ENCODE measurements around the gene EEF1AKMT1. TPM values are rescaled to one million over a fixed set of nuclear protein-coding genes. Genes with fewer than 3 reads are reported as not detected.

The EEF1AKMT1 gene
- total and polyA plus RNA-seq, 2 experiments from 2014 or later = 3.2 to 7.6 TPM

- Histone ChIP-seq H3K9me2 (ENCODE audit: insufficient read depth) (no peaks in the 10 kb centered on the region), H3K36me3 (ENCODE audit: insufficient read depth) (no peaks in the 10 kb centered on the region), H4K20me1 (replicated peaks; ENCODE audit: insufficient read depth) (no peaks in the 10 kb centered on the region), H3K4me2 (peak overlapping the region; percentile 91), H3K79me2 (replicated peaks; ENCODE audit: insufficient read depth) (no peaks in the 10 kb centered on the region), H3K27ac (ENCODE audit: low read depth) (no peak overlapping the region), H3F3A (replicated peaks; ENCODE audit: low read depth) (0 out of 2 replicates have a peak, but pooled peaks cover 6% of the 10 kb centered on the region), H3K4me3 (peak overlapping the region; percentile 76), H2AFZ (peak overlapping the region; percentile 99), H3K4me1 (ENCODE audit: insufficient read depth) (no peaks in the 10 kb centered on the region), H3K27me3 (ENCODE audit: insufficient read depth) (peaks cover 32% of the 10 kb centered on the region)
- peak; percentile 10 for ATAC-seq
- Mint-ChIP-seq H3K9me3 (no peaks in the 10 kb centered on the region), H3K4me3 (peak overlapping the region; percentile 71), H3K4me1 (peaks cover 8% of the 10 kb centered on the region), H3K27ac (no peak overlapping the region), H3K27me3 (ENCODE audit: insufficient read depth, low read depth, poor library complexity) (peaks cover 10% of the 10 kb centered on the region), H3K36me3 (ENCODE audit: low read depth) (no peaks in the 10 kb centered on the region)
- TF ChIP-seq ZNF114 (CRISPR knock-in tag; IDR thresholded peaks at IDR 0.05) (no peak), NANOG (IDR thresholded peaks at IDR 0.05; ENCODE audit: borderline replicate concordance) (no peak), JUNB (IDR thresholded peaks at IDR 0.05; ENCODE audit: unreplicated experiment) (no peak), EZH2phosphoT487 (IDR thresholded peaks at IDR 0.05; ENCODE audit: unreplicated experiment) (no peak), ETS1 (IDR thresholded peaks at IDR 0.05) (no peak)
- no peak for DNase-seq (ENCODE audit: low spot score)
Measured at GRCh38 chr13:20721058-20721453, 52.7 kb downstream of the EEF1AKMT1 start.

GRCh38 chr13:20720499-20720898 lies 53.3 kb downstream of the EEF1AKMT1 start:
- Histone ChIP-seq H3K4me3 (no peak overlapping the region), H3K4me1 (ENCODE audit: insufficient read depth) (no peaks in the 10 kb centered on the region), H3K36me3 (ENCODE audit: insufficient read depth) (no peaks in the 10 kb centered on the region), H3K27me3 (ENCODE audit: insufficient read depth) (peaks cover 32% of the 10 kb centered on the region), H4K20me1 (replicated peaks; ENCODE audit: insufficient read depth) (no peaks in the 10 kb centered on the region), H3K9me2 (ENCODE audit: insufficient read depth) (no peaks in the 10 kb centered on the region), H3K27ac (ENCODE audit: low read depth) (no peak overlapping the region), H3K4me2 (no peak overlapping the region), H3K79me2 (replicated peaks; ENCODE audit: insufficient read depth) (no peaks in the 10 kb centered on the region), H2AFZ (no peak overlapping the region), H3F3A (replicated peaks; ENCODE audit: low read depth) (0 out of 2 replicates have a peak, but pooled peaks cover 6% of the 10 kb centered on the region)
- peaks cover 8% of the 10 kb centered on the region for H3K4me1 Mint-ChIP-seq
- peaks cover 10% of the 10 kb centered on the region for H3K27me3 Mint-ChIP-seq (ENCODE audit: insufficient read depth, low read depth, poor library complexity)
- no peaks in the 10 kb centered on the region for H3K36me3 Mint-ChIP-seq (ENCODE audit: low read depth)
- DNase-seq (ENCODE audit: low spot score) (no peak), ATAC-seq (no peak)
- no peak overlapping the region for H3K27ac Mint-ChIP-seq
- no peaks in the 10 kb centered on the region for H3K9me3 Mint-ChIP-seq
- no peak for TF ChIP-seq ETS1 (IDR thresholded peaks at IDR 0.05)
- no peak overlapping the region for H3K4me3 Mint-ChIP-seq

- H3K27me3 Mint-ChIP-seq (ENCODE audit: insufficient read depth, low read depth, poor library complexity) = peaks cover 11% of the 10 kb centered on the region
- Histone ChIP-seq H4K20me1 (replicated peaks; ENCODE audit: insufficient read depth) (no peaks in the 10 kb centered on the region), H3K79me2 (replicated peaks; ENCODE audit: insufficient read depth) (no peaks in the 10 kb centered on the region), H3K27me3 (ENCODE audit: insufficient read depth) (peaks cover 32% of the 10 kb centered on the region), H3K4me1 (ENCODE audit: insufficient read depth) (no peaks in the 10 kb centered on the region), H3K36me3 (ENCODE audit: insufficient read depth) (no peaks in the 10 kb centered on the region), H3K4me3 (no peak overlapping the region), H2AFZ (no peak overlapping the region), H3K4me2 (no peak overlapping the region), H3K9me2 (ENCODE audit: insufficient read depth) (no peaks in the 10 kb centered on the region), H3F3A (replicated peaks; ENCODE audit: low read depth) (0 out of 2 replicates have a peak, but pooled peaks cover 6% of the 10 kb centered on the region), H3K27ac (ENCODE audit: low read depth) (no peak overlapping the region)
- ATAC-seq (no peak), DNase-seq (ENCODE audit: low spot score) (no peak)
- H3K4me3 Mint-ChIP-seq = no peak overlapping the region
- no peak overlapping the region for H3K27ac Mint-ChIP-seq
- H3K36me3 Mint-ChIP-seq (ENCODE audit: low read depth) = no peaks in the 10 kb centered on the region
- H3K9me3 Mint-ChIP-seq = no peaks in the 10 kb centered on the region
- peaks cover 8% of the 10 kb centered on the region for H3K4me1 Mint-ChIP-seq
- TF ChIP-seq CTCF (conservative IDR thresholded peaks at IDR 0.05; ENCODE audit: low read depth in 2 of 2) (no peak), EZH2 (IDR thresholded peaks at IDR 0.05; ENCODE audit: low read depth, unreplicated experiment) (no peak), ETS1 (IDR thresholded peaks at IDR 0.05) (no peak), NANOG (IDR thresholded peaks at IDR 0.05; ENCODE audit: borderline replicate concordance) (no peak), ZNF331 (CRISPR knock-in tag; IDR thresholded peaks at IDR 0.05; ENCODE audit: low read depth) (no peak), EZH2phosphoT487 (IDR thresholded peaks at IDR 0.05; ENCODE audit: unreplicated experiment) (no peak), CREB1 (CRISPR knock-in tag; IDR thresholded peaks at IDR 0.05; ENCODE audit: low read depth) (no peak)
Measured at GRCh38 chr13:20719783-20720182, 54.0 kb downstream of the EEF1AKMT1 start.

All from GM23338 (cell line).